HG03439 (cell line): Measurements from ENCODE around the gene SUGCT.

Experiments used
- ATAC-seq: cut with Tn5 transposase; IDR thresholded peaks from one replicate; pipeline ENCODE4 v1.9.1; 2021; ENCODE audit warnings: mild to moderate bottlenecking, moderate library complexity; ENCODE audit not compliant: unreplicated experiment

The SUGCT gene

GRCh38 chr7:40549372-40550039 lies 414.7 kb downstream of the SUGCT start:
- ATAC-seq, result no peak

GRCh38 chr7:40551685-40552576 lies 417.1 kb downstream of the SUGCT start:
- peak; percentile 81 for ATAC-seq

GRCh38 chr7:40560672-40561071 lies 425.9 kb downstream of the SUGCT start:
- no peak for ATAC-seq

- ATAC-seq, result no peak
Measured at GRCh38 chr7:40566879-40567278, 432.1 kb downstream of the SUGCT start.

GRCh38 chr7:40569326-40569725 lies 434.5 kb downstream of the SUGCT start:
- ATAC-seq, result no peak

- no peak for ATAC-seq
Measured at GRCh38 chr7:40570223-40570622, 435.4 kb downstream of the SUGCT start.

GRCh38 chr7:40571796-40572195 lies 437.0 kb downstream of the SUGCT start:
- ATAC-seq, result no peak

GRCh38 chr7:40572810-40573465 lies 438.1 kb downstream of the SUGCT start:
- ATAC-seq, result no peak

- no peak for ATAC-seq
Measured at GRCh38 chr7:40579401-40579800, 444.6 kb downstream of the SUGCT start.

GRCh38 chr7:40580776-40581175 lies 446.0 kb downstream of the SUGCT start:
- ATAC-seq, result no peak

GRCh38 chr7:40582539-40582938 lies 447.7 kb downstream of the SUGCT start:
- ATAC-seq, result no peak

GRCh38 chr7:40583667-40584444 lies 449.1 kb downstream of the SUGCT start:
- no peak for ATAC-seq

- no peak for ATAC-seq
Measured at GRCh38 chr7:40584667-40585433, 450.0 kb downstream of the SUGCT start.

GRCh38 chr7:40586197-40586596 lies 451.4 kb downstream of the SUGCT start:
- ATAC-seq, result no peak

GRCh38 chr7:40587419-40587818 lies 452.6 kb downstream of the SUGCT start:
- no peak for ATAC-seq

- no peak for ATAC-seq
Measured at GRCh38 chr7:40595129-40595528, 460.3 kb downstream of the SUGCT start.

- ATAC-seq, result no peak
Measured at GRCh38 chr7:40595832-40596231, 461.0 kb downstream of the SUGCT start.

GRCh38 chr7:40597517-40597916 lies 462.7 kb downstream of the SUGCT start:
- no peak for ATAC-seq

- ATAC-seq, result no peak
Measured at GRCh38 chr7:40598915-40599314, 464.1 kb downstream of the SUGCT start.

GRCh38 chr7:40599836-40600235 lies 465.0 kb downstream of the SUGCT start:
- ATAC-seq, result no peak
